DMS 273 (cell line): ENCODE data around the gene ANKH.

ENCODE experiments used
- DNase-seq: peaks from one replicate; lab custom pipeline; 2025; ENCODE audit not compliant: unreplicated experiment; lab: John Stamatoyannopoulos, UW

Gene ANKH

GRCh38 chr5:14698495-14698894 lies 173.1 kb downstream of the ANKH start:
- no peak for DNase-seq

- no peak for DNase-seq
Observed at GRCh38 chr5:14696851-14697250, 174.7 kb downstream of the ANKH start.

- DNase-seq, result no peak
Observed at GRCh38 chr5:14696057-14696456, 175.5 kb downstream of the ANKH start.

- no peak for DNase-seq
Observed at GRCh38 chr5:14695152-14695551, 176.4 kb downstream of the ANKH start.

GRCh38 chr5:14693070-14693469 lies 178.5 kb downstream of the ANKH start:
- DNase-seq, result no peak

GRCh38 chr5:14687023-14687665 lies 184.4 kb downstream of the ANKH start:
- DNase-seq, result no peak

GRCh38 chr5:14686517-14686916 lies 185.1 kb downstream of the ANKH start:
- DNase-seq, result no peak

- peak; percentile 75 for DNase-seq
Observed at GRCh38 chr5:14685757-14686156, 185.8 kb downstream of the ANKH start.

- DNase-seq, result no peak
Observed at GRCh38 chr5:14684757-14685156, 186.8 kb downstream of the ANKH start.

GRCh38 chr5:14683906-14684455 lies 187.6 kb downstream of the ANKH start:
- DNase-seq, result no peak

GRCh38 chr5:14681236-14681752 lies 190.3 kb downstream of the ANKH start:
- DNase-seq, result no peak

GRCh38 chr5:14679595-14679994 lies 192.0 kb downstream of the ANKH start:
- no peak for DNase-seq

GRCh38 chr5:14678773-14679334 lies 192.7 kb downstream of the ANKH start:
- DNase-seq, result no peak

- DNase-seq, result no peak
Observed at GRCh38 chr5:14676320-14676719, 195.3 kb downstream of the ANKH start.

- DNase-seq, result no peak
Observed at GRCh38 chr5:14675865-14676300, 195.7 kb downstream of the ANKH start.

GRCh38 chr5:14674983-14675854 lies 196.4 kb downstream of the ANKH start:
- no peak for DNase-seq

- no peak for DNase-seq
Observed at GRCh38 chr5:14673443-14673842, 198.1 kb downstream of the ANKH start.

GRCh38 chr5:14672484-14673394 lies 198.8 kb downstream of the ANKH start:
- DNase-seq, result peak; percentile 44

GRCh38 chr5:14672082-14672481 lies 199.5 kb downstream of the ANKH start:
- DNase-seq, result peak; percentile 8

- peak; percentile 23 for DNase-seq
Observed at GRCh38 chr5:14671414-14671813, 200.2 kb downstream of the ANKH start.
